K562 (cell line): Measurements from ENCODE around the gene SLC29A4. TPM values are rescaled to one million over a fixed set of nuclear protein-coding genes. Genes with fewer than 3 reads are reported as not detected.

Experiments
- ATAC-seq: fragments of 200-7000 bp; cut with Tn5 transposase; 3 replicates; pipeline ENCODE4 v1.9.1; 2020; ENCODE audit warnings: moderate library complexity
- BruUV-seq: library from RNA; stranded (reverse); fragments of 400-500 nt; replicated peaks from 2 replicates; lab custom pipeline; 2021; lab: Mats Ljungman, UMichigan
- CTCF ChIA-PET: fragments of 300-600 bp; formaldehyde crosslinking; extraction: SDS; loops from one replicate; lab custom pipeline; 2021; ENCODE audit warnings: low intra/inter-chr PET ratio; lab: Yijun Ruan, JAX
- POLR2A ChIA-PET: fragments of 300-600, 350-650 bp; sonication (Branson Sonifier 250); formaldehyde crosslinking; extraction: SDS; loops from one replicate; lab custom pipeline; 2021; ENCODE audit warnings: antibody characterized with exemption, inconsistent platforms; lab: Yijun Ruan, JAX
- DNase-seq, 4 experiments: peaks; one replicate each; pipeline versions ENCODE4 v3.0.0 to v3.0.0-alpha.2; 2011 to 2018; ENCODE audit warnings: low spot score in 3 of 4, mixed read lengths in 3 of 4; ENCODE audit errors: extremely low read depth in 1 of 4
- FAIRE-seq: peaks from 2 replicates; lab custom pipeline; 2011; peaks lifted over from hg19 to GRCh38; lab: Jason Lieb, UNC
- H2AFZ ChIP-seq: 2 replicates; pipeline ENCODE4 v1.6.0; 2011; ENCODE audit warnings: low read depth, low read length, control low read depth, inconsistent platforms
- H3K27ac ChIP-seq: fragments of 200-600 bp; 3 replicates; pipeline ENCODE4 v1.8.0; 2011; ENCODE audit warnings: low read depth, mild to moderate bottlenecking, control low read depth, inconsistent platforms, low read length, moderate library complexity, mixed read lengths; ENCODE audit errors: extremely low read depth
- H3K27me3 ChIP-seq, 2 experiments: fragments of 300-600 bp in 1 of 2; 2 replicates in 1 of 2; 3 replicates in 1 of 2; pipeline versions ENCODE4 v1.6.0 to v1.8.0; 2011; ENCODE audit warnings: inconsistent platforms in 2 of 2, low read length in 2 of 2, mild to moderate bottlenecking in 1 of 2, mixed read lengths in 1 of 2, moderate library complexity in 1 of 2; ENCODE audit not compliant: control insufficient read depth in 2 of 2, insufficient read depth in 2 of 2
- H3K36me3 ChIP-seq: fragments of 300-600 bp; 3 replicates; pipeline ENCODE4 v1.8.0; 2011; ENCODE audit warnings: mild to moderate bottlenecking, low read length, inconsistent platforms; ENCODE audit not compliant: control insufficient read depth, insufficient read depth
- H3K4me1 ChIP-seq, 2 experiments: fragments of 200-600 bp in 1 of 2; replicated peaks in 1 of 2; 2 replicates in 1 of 2; 3 replicates in 1 of 2; pipeline versions ENCODE4 v1.5.1 to v1.8.0; 2011; ENCODE audit warnings: inconsistent platforms in 2 of 2, low read length in 2 of 2, mild to moderate bottlenecking in 1 of 2, mixed read lengths in 1 of 2, moderate library complexity in 1 of 2; ENCODE audit not compliant: control insufficient read depth in 2 of 2, insufficient read depth in 2 of 2
- H3K4me2 ChIP-seq: 2 replicates; pipeline ENCODE4 v1.6.1; 2011; ENCODE audit warnings: low read length, control low read depth, inconsistent platforms, mixed read lengths; ENCODE audit not compliant: insufficient read depth
- H3K4me3 ChIP-seq: fragments of 200-600 bp; sonication (generic), shearing (Covaris generic); 2 replicates; pipeline ENCODE4 v1.5.1; 2016; ENCODE audit warnings: control low read depth, inconsistent platforms
- H3K79me2 ChIP-seq: fragments of 200-600 bp; 3 replicates; pipeline ENCODE4 v1.8.0; 2011; ENCODE audit warnings: low read length, inconsistent platforms; ENCODE audit not compliant: control insufficient read depth, insufficient read depth
- H3K9ac ChIP-seq, 2 experiments: 2 replicates each; pipeline versions ENCODE4 v1.6.0 to v1.6.1; 2011; ENCODE audit warnings: low read depth in 2 of 2, low read length in 2 of 2, control low read depth in 1 of 2, inconsistent platforms in 1 of 2, mild to moderate bottlenecking in 1 of 2, mixed read lengths in 1 of 2; ENCODE audit not compliant: insufficient read depth in 1 of 2
- H3K9me1 ChIP-seq: one replicate; pipeline ENCODE4 v1.6.0; 2011; ENCODE audit warnings: inconsistent platforms, mild to moderate bottlenecking, low read length, moderate library complexity; ENCODE audit not compliant: control insufficient read depth, insufficient read depth
- H3K9me3 ChIP-seq: replicated peaks from 2 replicates; pipeline ENCODE4 v1.5.1; 2011; ENCODE audit warnings: low read depth, low read length, inconsistent platforms; ENCODE audit not compliant: control insufficient read depth, insufficient read depth
- H4K20me1 ChIP-seq: replicated peaks from 2 replicates; pipeline ENCODE4 v1.6.1; 2011; ENCODE audit warnings: low read length, inconsistent platforms, mixed read lengths; ENCODE audit not compliant: control insufficient read depth, insufficient read depth
- ARID4B ChIP-seq: sonication (generic); formaldehyde crosslinking; IDR thresholded peaks from 2 replicates; pipeline ENCODE4 v1.8.0; 2022; ENCODE audit warnings: mild to moderate bottlenecking, missing genetic modification reagents
- EZH2 ChIP-seq: IDR thresholded peaks from 2 replicates; pipeline ENCODE4 v1.6.1; 2012; ENCODE audit warnings: low read depth, mild to moderate bottlenecking, inconsistent platforms, low read length, borderline replicate concordance
- LCOR ChIP-seq: sonication (generic); formaldehyde crosslinking; IDR thresholded peaks from 2 replicates; pipeline ENCODE4 v1.8.0; 2022; ENCODE audit warnings: mild to moderate bottlenecking, missing genetic modification reagents
- WGBS: fragments of 100-300 bp; shearing (Covaris generic); methylation state at CpG from one replicate; pipeline ENCODE4 v1.1.6; 2016; ENCODE audit warnings: low coverage, mixed read lengths; ENCODE audit not compliant: insufficient coverage; ENCODE audit errors: missing lambda C conversion rate; 5-methylcytosine and 5-hydroxymethylcytosine counted together
- in situ Hi-C: fragments of 300-500 bp; cut with MboI; formaldehyde crosslinking; loops from 4 replicates; pipeline ENCODE4 v1.15.0; 2018; ENCODE audit warnings: inconsistent platforms, mixed read lengths
- intact Hi-C: fragments of 100-400 bp; cut with micrococcal nuclease; formaldehyde crosslinking; loops from 2 replicates; pipeline ENCODE4 v1.14.2; 2022
- polyA plus RNA-seq, 8 experiments: library from polyadenylated mRNA; depleted of rRNA in 4 of 8; stranded (reverse) in 5 of 8; unstranded in 3 of 8; fragments of >200 nt; fragmentation: Nextera tagmentation in 2 of 8; fragmentation: Illumina TruSeq in 1 of 8; extraction: Ambion mirVana in 2 of 8; extraction: Trizol in 1 of 8; gene quantifications; 2 replicates each; pipeline versions ENCODE4 v1.2.1 to v1.2.3, GENCODE V29; 2011 to 2014; ENCODE audit warnings: inconsistent platforms in 1 of 8, missing spikeins in 1 of 8
- total RNA-seq, 7 experiments: library from RNA; depleted of rRNA in 6 of 7; stranded (reverse); fragments of >200 nt in 6 of 7; fragmentation: Illumina TruSeq in 2 of 7; extraction: Trizol in 2 of 7; gene quantifications; 2 replicates each; pipeline versions ENCODE4 v1.2.1 to v1.2.3, GENCODE V29; 2011 to 2021; ENCODE audit warnings: low replicate concordance in 1 of 7

The SLC29A4 gene
- total and polyA plus RNA-seq, 9 of the 15 experiments (the other 6 are each of a cell fraction or from before 2014, with no cell fraction given), result 0.01 to 1.2 (median 0.37) TPM

- TF ChIP-seq ARID4B (CRISPR knock-in tag), result no peak
- no peak for TF ChIP-seq EZH2
- TF ChIP-seq LCOR (CRISPR knock-in tag), result no peak
Measured at GRCh38 chr7:5350174-5350463, 67.4 kb downstream of the SLC29A4 start (continued).

- no TSS peak for BruUV-seq
- intact Hi-C loops (no loop called here), in situ Hi-C loops (loop anchor here (10.0 kb wide), 1 partner anchor 324 kb away; no protein-coding TSS in a partner anchor)
- 82% methylated on average over 22 of the region's 23 CpGs for WGBS
- H3K9ac ChIP-seq, result 0 out of 4 replicates have a peak overlapping the region, but pooled peaks of 1 of the 2 experiments have one; percentile 52
- H3K4me2 ChIP-seq, result no peak overlapping the region
- no peaks in the 10 kb centered on the region for H3K27me3 ChIP-seq
- no peak for DNase-seq
- no peaks in the 10 kb centered on the region for H3K9me3 ChIP-seq
- H3K79me2 ChIP-seq, result no peaks in the 10 kb centered on the region
- ChIA-PET POLR2A (interaction anchor here (1.0 kb wide), 1 partner anchor 175 kb away, joined by 3 read pairs; no protein-coding TSS in a partner anchor), CTCF (no interaction called here)
- 0 out of 2 replicates have a peak, but pooled peaks cover 7% of the 10 kb centered on the region for H4K20me1 ChIP-seq
- no peak for ATAC-seq
- peaks cover 10% of the 10 kb centered on the region; the same call in 1 of the 3 replicates for H3K36me3 ChIP-seq
- no peak overlapping the region for H3K4me3 ChIP-seq
- FAIRE-seq, result no peak
- H3K4me1 ChIP-seq, result peaks cover 0 to 17% of the 10 kb centered on the region in 2 experiments; a peak in 2 of 5 replicates
- no peaks in the 10 kb centered on the region for H3K9me1 ChIP-seq
- no peak overlapping the region for H2AFZ ChIP-seq
- no peak overlapping the region for H3K27ac ChIP-seq
Measured at GRCh38 chr7:5350600-5351385, 68.0 kb downstream of the SLC29A4 start.
